K562 (cell line): Measurements from ENCODE around the gene MSRB3.

ENCODE experiments used
- EGR1 ChIP-seq: fragments of 450-650 bp; conservative IDR thresholded peaks from 2 replicates; pipeline ENCODE4 v1.6.1; 2017; ENCODE audit warnings: mild to moderate bottlenecking
- GATAD2A ChIP-seq: fragments of 450-650 bp; IDR thresholded peaks from 2 replicates; pipeline ENCODE4 v1.6.1; 2017
- MAZ ChIP-seq, 2 experiments: fragments of 450-650 bp in 1 of 2; sonication (generic) in 1 of 2; formaldehyde crosslinking; IDR thresholded peaks in 1 of 2; conservative IDR thresholded peaks in 1 of 2; 2 replicates each; pipeline versions ENCODE4 v1.4.0 to v1.5.0; 2020; ENCODE audit warnings: mild to moderate bottlenecking in 1 of 2, missing genetic modification reagents in 1 of 2
- MEF2A ChIP-seq: IDR thresholded peaks from 2 replicates; pipeline ENCODE4 v1.6.1; 2011; ENCODE audit warnings: low read depth, mild to moderate bottlenecking, low read length, moderate library complexity; ENCODE audit not compliant: control insufficient read depth
- MYNN ChIP-seq, 2 experiments: sonication (generic); formaldehyde crosslinking in 1 of 2; IDR thresholded peaks; 2 replicates each; pipeline versions ENCODE4 v1.5.0 to v1.6.1; 2016 to 2020; ENCODE audit warnings: antibody characterized with exemption in 1 of 2, missing genetic modification reagents in 1 of 2
- RAD51 ChIP-seq: fragments of 450-650 bp; IDR thresholded peaks from 2 replicates; pipeline ENCODE4 v1.7.1; 2016; ENCODE audit warnings: low read depth, mild to moderate bottlenecking, borderline replicate concordance
- SIN3A ChIP-seq, 2 experiments: fragments of 150-350 bp in 1 of 2; IDR thresholded peaks; 2 replicates each; pipeline ENCODE4 v1.6.1; 2011 to 2016; ENCODE audit warnings: borderline replicate concordance in 2 of 2, low read depth in 2 of 2, low read length in 2 of 2, mild to moderate bottlenecking in 2 of 2, moderate library complexity in 2 of 2; ENCODE audit not compliant: control insufficient read depth in 1 of 2
- TCF7 ChIP-seq: sonication (generic); IDR thresholded peaks from 2 replicates; pipeline ENCODE4 v1.6.1; 2016; ENCODE audit warnings: antibody characterized with exemption, borderline replicate concordance
- ZNF444 ChIP-seq: fragments of 250-450 bp; sonication (Bioruptor Pico); IDR thresholded peaks from 2 replicates; pipeline ENCODE4 v1.4.0; 2020; ENCODE audit warnings: mild to moderate bottlenecking, moderate library complexity
- TF ChIP-seq, protein P1 (sequence below), 3 experiments: IDR thresholded peaks in 2 of 3; conservative IDR thresholded peaks in 1 of 3; 2 replicates each; pipeline ENCODE4 v1.5.1; 2011 to 2012; ENCODE audit warnings: low read length in 3 of 3, mild to moderate bottlenecking in 3 of 3, control low read depth in 2 of 3, improper control_type of control experiment in 1 of 3, inconsistent platforms in 1 of 3, low read depth in 1 of 3, mixed read lengths in 1 of 3, moderate library complexity in 1 of 3; ENCODE audit not compliant: insufficient read depth in 2 of 3
- TF ChIP-seq, protein P2 (sequence below): fragments of 450-650 bp; IDR thresholded peaks from 2 replicates; pipeline ENCODE4 v1.6.1; 2017; ENCODE audit warnings: antibody characterized with exemption, mild to moderate bottlenecking
- TF ChIP-seq, protein P3 (sequence below): fragments of 250-450 bp; sonication (Bioruptor Pico); IDR thresholded peaks from 2 replicates; pipeline ENCODE4 v1.8.0; 2022; ENCODE audit warnings: moderate library complexity, mild to moderate bottlenecking, inconsistent platforms
- TF ChIP-seq, protein P4 (sequence below): sonication (generic); formaldehyde crosslinking; IDR thresholded peaks from 2 replicates; pipeline ENCODE4 v1.9.0; 2022; ENCODE audit warnings: mild to moderate bottlenecking, missing genetic modification reagents

DNA sequence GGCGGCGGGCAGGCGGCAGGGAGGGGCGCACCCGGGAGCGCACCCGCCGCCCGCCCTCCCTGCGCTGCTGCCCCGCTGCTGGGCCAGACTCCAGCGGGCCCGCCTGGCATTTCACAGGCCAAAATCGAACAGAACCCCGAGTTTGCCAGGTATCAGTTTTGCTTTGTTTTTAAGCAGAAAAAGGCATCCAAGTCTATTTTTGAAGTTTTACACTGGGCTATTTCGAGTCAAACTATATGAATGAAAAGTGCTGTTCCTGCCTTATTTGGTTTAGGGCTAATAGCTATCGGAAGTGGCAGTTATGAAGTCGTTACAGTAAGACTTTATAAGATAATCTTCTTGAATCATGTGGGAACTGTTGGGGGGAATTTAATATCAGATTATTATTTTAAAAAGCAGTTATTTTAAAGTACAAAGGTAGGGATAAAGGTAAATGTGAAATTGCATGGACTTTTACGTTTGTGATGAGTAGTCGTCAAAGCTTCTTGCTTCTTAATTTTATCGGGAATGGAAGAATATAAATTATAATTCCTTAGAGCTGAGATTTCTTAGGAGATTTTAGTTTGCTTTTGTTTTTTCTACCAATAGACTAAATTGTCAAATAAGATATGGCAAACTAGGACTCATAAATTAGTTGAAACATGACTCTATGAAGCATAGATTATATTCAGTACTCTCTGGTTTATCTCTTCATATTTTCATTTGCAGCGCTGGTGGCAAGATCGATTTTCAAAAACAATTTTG is 1.1 kb downstream of the MSRB3 start:
- TF ChIP-seq, protein P1, sequence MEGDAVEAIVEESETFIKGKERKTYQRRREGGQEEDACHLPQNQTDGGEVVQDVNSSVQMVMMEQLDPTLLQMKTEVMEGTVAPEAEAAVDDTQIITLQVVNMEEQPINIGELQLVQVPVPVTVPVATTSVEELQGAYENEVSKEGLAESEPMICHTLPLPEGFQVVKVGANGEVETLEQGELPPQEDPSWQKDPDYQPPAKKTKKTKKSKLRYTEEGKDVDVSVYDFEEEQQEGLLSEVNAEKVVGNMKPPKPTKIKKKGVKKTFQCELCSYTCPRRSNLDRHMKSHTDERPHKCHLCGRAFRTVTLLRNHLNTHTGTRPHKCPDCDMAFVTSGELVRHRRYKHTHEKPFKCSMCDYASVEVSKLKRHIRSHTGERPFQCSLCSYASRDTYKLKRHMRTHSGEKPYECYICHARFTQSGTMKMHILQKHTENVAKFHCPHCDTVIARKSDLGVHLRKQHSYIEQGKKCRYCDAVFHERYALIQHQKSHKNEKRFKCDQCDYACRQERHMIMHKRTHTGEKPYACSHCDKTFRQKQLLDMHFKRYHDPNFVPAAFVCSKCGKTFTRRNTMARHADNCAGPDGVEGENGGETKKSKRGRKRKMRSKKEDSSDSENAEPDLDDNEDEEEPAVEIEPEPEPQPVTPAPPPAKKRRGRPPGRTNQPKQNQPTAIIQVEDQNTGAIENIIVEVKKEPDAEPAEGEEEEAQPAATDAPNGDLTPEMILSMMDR (IDR thresholded peaks at IDR 0.05 in 2 of 3, conservative IDR thresholded peaks at IDR 0.05 in 1 of 3; ENCODE audit: insufficient read depth in 2 of 3, low read depth in 1 of 3, low read length in 3 of 3), result no peak
- TF ChIP-seq, protein P2, sequence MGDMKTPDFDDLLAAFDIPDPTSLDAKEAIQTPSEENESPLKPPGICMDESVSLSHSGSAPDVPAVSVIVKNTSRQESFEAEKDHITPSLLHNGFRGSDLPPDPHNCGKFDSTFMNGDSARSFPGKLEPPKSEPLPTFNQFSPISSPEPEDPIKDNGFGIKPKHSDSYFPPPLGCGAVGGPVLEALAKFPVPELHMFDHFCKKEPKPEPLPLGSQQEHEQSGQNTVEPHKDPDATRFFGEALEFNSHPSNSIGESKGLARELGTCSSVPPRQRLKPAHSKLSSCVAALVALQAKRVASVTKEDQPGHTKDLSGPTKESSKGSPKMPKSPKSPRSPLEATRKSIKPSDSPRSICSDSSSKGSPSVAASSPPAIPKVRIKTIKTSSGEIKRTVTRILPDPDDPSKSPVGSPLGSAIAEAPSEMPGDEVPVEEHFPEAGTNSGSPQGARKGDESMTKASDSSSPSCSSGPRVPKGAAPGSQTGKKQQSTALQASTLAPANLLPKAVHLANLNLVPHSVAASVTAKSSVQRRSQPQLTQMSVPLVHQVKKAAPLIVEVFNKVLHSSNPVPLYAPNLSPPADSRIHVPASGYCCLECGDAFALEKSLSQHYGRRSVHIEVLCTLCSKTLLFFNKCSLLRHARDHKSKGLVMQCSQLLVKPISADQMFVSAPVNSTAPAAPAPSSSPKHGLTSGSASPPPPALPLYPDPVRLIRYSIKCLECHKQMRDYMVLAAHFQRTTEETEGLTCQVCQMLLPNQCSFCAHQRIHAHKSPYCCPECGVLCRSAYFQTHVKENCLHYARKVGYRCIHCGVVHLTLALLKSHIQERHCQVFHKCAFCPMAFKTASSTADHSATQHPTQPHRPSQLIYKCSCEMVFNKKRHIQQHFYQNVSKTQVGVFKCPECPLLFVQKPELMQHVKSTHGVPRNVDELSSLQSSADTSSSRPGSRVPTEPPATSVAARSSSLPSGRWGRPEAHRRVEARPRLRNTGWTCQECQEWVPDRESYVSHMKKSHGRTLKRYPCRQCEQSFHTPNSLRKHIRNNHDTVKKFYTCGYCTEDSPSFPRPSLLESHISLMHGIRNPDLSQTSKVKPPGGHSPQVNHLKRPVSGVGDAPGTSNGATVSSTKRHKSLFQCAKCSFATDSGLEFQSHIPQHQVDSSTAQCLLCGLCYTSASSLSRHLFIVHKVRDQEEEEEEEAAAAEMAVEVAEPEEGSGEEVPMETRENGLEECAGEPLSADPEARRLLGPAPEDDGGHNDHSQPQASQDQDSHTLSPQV, result no peak
- TF ChIP-seq, protein P3, sequence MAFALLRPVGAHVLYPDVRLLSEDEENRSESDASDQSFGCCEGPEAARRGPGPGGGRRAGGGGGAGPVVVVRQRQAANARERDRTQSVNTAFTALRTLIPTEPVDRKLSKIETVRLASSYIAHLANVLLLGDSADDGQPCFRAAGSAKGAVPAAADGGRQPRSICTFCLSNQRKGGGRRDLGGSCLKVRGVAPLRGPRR (CRISPR knock-in tag), result no peak
- TF ChIP-seq SIN3A (IDR thresholded peaks at IDR 0.05; ENCODE audit: borderline replicate concordance in 2 of 2, control insufficient read depth in 1 of 2, low read depth in 2 of 2, low read length in 2 of 2), result no peak
- TF ChIP-seq TCF7, result no peak
- no peak for TF ChIP-seq ZNF444 (CRISPR knock-in tag)
- TF ChIP-seq MEF2A, result no peak
- no peak for TF ChIP-seq GATAD2A
- TF ChIP-seq, protein P4, sequence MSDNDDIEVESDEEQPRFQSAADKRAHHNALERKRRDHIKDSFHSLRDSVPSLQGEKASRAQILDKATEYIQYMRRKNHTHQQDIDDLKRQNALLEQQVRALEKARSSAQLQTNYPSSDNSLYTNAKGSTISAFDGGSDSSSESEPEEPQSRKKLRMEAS (CRISPR knock-in tag), result no peak
- TF ChIP-seq EGR1, result no peak
- no peak for TF ChIP-seq MAZ (CRISPR knock-in tag; conservative IDR thresholded peaks at IDR 0.05 in 1 of 2, IDR thresholded peaks at IDR 0.05 in 1 of 2)
- no peak for TF ChIP-seq MYNN (IDR thresholded peaks at IDR 0.05)
- no peak for TF ChIP-seq MYNN (CRISPR knock-in tag; IDR thresholded peaks at IDR 0.05)
- no peak for TF ChIP-seq RAD51
